NCI-H1105 (cell line): Measurements from ENCODE around the gene ADAMTS14.
"Not testable (repeated sequence)": the region's sequence is repeated elsewhere in the genome, so short reads cannot be mapped to it uniquely, and the experiment has no call there.

Experiments
- DNase-seq: peaks from one replicate; lab custom pipeline; 2025; lab: John Stamatoyannopoulos, UW

The ADAMTS14 gene

DNA sequence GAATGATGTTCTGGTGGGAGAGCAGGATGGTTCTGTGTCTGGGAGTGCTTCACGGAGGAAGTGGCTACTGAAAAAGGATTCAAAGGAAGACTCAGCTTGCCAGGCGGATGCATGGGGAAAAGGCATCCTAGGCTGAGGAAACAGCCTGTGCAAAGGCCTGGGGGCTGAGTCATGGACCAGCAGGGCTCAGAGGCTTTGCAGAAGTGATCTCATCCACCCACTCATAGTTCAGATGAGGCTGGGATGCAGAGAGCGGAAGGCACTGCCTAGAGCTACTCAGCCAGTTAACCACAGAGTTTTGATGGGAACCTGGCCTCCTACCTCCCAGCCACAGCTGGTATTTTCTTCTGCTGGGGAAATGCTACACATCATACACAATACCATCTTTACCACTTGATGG lies 15.8 kb upstream of the ADAMTS14 start:
- DNase-seq: no peak

DNA sequence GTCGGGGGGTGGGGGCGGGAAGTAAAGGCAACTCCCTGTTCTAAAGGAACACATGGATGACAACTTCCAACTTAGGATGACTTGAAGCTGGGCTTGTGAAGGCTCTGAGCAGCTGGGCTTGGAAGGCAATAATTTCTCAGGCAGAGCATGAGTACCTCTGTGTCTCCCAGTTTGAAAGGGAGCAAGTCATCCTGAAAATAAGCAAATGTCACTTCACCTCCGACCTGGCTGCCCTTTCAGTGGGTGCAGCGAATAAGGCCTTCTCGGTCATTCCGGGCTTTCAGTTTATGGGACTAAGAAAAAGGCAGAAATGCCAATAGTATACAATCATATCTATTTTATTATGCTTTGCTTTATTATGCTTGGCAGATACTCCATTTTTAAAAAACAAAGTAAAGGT lies 15.3 kb upstream of the ADAMTS14 start:
- no peak for DNase-seq

DNA sequence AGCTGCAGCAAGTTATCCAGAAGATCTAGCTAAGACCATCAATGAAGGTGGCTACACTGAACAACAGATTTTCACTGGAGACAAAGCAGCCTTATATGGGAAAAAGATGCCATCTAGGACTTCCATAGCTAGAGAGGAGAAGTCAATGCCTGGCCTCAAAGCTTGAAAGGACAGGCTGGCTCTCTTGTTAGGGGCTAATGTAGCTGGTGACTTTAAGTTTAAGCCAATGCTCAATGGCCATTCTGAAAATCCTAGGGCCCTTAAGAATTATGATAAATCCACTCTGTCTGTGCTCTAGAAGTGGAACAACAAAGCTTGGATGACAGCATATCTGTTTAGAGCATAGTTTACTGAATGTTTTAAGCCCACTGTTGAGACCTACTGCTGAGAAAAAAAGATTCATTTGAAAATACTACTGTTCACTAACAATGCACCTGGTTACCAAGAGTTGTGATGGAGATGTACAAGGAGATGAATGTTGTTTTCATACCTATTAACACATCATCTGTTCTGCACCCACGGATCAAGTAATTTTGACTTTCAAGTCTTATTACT lies 13.6 kb upstream of the ADAMTS14 start:
- DNase-seq: no peak

DNA sequence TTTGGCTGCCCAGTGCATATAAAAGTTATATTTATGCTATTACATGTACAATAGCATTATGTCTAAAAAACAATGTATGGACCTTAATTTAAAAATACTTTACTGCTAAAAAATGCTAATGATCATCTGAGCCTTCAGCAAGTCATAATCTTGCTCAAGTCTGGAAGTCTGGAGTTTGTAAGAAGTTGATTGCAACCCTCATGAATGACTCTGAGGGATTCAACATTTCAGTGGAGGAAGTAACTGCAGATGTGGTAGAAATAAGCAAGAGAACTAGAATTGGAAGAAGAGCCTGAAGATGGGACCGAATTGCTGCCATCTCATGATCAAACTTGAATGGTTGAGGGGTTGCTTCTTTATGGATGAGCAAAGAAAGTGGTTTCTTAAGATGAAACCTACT lies 13.0 kb upstream of the ADAMTS14 start:
- no peak for DNase-seq

DNA sequence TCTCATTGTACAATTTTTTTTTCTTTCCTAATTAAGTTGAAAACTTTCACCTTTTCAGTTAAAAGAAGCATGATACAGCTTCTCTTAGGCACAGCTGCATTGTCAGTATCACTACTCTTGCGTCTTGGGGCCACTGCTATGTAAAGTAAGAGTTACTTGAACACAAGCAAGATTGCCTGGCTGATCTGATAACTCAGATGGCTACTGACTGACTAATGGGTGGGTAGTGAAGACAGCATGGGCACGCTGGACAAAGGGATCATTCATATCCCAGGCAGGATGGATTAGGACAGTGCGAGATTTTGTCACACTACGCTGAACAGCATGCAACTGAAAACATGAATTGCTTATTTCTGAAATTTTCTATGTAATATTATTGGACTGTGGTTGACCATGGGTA lies 11.6 kb upstream of the ADAMTS14 start:
- DNase-seq: no peak

DNA sequence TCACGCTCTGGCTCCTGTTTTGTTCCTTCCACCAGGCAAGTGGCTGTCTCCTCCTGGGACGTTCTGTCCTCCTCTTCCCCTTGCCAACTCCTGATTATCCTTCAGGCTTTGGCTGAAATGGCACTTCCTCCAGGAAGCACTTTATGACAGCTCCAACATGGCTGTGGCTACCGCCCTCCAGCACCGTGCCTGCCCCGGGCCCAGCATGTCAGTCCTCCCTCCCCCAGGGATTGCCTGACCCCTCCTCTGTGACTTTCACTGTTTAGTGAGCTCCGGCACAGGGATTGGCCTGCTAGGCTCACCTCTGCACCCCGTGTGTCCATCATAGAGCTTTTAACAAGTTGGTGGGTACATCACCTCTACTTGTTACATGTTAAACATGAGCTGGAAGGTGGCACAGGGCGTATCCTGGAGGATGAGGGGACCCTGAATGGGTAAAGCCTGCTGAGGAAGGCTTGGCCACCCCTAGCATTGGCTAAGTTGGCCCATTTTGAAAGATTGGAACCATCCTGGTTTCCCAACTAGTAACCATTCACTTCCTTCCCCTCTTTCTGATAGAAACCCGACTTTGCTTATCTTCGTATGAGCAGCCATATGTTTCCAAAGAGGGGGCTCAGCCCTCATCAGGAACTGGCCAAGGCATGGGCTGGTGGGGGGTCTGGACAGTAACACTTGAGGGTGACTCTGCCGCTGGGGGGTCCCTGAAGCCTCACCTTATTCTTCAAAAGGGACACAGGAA lies 10.5 kb upstream of the ADAMTS14 start:
- no peak for DNase-seq

DNA sequence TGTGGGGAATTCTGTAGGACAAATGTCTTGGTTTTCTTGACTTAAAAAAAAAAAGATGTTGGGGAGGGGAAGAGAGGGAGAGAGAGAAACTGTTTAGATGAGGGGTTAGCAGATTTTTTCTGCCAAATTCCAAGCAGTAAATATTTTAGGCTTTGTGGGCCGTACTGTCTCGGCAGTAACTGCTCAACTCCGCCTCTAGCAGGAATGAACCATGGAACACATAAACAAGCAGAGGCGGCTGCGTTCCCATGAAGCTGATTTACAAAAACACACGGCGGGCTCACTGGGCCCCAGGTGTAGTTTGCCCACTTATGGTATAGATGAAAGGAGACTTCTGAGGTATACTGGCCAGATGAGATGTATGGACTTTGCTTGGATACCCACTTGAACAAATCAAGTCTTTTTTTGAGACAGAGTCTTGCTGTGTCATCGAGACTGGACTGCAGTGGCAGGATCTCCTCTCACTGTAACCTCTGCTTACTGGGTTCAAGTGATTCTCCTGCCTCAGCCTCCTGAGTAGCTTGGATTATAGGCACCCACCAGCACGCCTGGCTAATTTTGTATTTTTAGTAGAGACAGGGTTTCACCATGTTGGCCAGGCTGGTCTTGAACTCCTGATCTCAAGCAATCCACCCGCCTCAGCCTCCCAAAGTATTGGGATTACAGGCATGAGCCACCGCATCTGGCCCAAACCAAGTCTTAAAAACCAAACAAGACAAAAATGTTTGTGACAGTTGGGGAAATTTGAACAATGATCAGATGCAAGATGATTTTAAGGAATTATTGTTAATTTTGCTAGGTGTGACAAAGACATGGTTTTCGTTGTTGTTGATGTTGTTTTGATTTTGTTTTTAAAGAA lies 9.7 kb upstream of the ADAMTS14 start:
- DNase-seq: no peak

DNA sequence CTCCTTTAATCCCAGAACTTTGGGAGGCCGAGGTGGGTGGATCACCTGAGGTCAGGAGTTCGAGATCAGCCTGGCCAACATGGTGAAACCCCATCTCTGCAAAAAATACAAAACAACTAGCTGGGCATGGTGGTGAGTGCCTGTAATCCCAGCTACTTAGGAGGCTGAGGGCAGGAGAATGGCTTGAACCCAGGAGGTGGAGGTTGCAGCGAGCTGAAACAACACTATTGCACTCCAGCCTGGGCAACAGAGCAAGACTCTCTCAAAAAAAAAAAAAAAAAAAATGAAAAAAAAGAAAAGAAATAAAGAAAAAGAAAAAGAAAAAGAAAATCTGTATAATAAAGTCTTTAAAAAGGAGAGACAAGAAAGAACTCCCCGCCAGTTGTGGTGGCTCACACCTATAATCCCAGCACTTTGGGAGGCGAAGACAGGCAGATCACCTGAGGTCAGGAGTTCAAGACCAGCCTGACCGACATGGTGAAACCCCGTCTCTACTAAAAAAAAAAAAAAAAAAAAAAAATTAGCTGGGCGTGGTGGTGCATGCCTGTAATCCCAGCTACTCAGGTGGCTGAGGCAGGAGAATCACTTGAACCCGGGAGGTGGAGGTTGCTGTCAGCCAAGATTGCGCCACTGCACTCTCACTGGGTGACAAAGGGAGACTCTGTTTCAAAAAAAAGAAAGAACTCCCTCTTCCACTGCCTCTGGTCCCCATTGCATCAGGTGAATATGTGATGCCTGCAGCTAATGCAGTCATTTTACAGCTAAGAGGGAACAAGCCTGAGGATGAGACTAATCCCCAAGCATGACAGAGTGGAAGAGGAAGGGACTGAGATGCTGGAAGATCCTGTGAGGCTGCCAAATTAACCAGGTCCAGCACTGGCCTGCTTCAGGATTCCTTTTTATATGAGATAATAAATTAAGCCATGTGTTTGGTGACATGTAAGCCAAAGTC lies 8.6 kb upstream of the ADAMTS14 start:
- DNase-seq: not testable (repeated sequence)

DNA sequence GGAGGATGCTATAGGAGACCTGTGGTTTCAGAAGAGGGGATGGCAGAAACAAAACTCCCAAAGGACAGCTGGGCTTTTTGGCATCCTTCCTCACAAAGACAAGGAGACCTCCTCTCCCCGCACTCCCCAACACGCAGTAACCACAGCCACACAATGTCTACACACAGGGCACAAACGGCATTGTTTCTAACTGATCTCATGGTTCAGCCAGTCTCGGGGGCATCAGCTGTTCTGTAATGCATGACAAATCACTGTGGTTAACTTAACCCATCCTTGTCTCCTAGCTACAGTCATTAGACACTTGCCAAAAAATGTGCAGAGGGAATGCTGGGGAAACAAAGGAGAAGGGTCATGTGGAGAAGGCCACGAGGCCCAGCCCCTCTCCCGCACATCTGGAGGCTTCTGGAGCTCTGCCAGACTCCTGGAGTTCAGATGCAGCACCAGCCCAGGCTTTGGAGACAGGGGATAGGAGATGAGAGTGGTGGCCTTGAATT lies 7.6 kb upstream of the ADAMTS14 start:
- peak; percentile 26 for DNase-seq

DNA sequence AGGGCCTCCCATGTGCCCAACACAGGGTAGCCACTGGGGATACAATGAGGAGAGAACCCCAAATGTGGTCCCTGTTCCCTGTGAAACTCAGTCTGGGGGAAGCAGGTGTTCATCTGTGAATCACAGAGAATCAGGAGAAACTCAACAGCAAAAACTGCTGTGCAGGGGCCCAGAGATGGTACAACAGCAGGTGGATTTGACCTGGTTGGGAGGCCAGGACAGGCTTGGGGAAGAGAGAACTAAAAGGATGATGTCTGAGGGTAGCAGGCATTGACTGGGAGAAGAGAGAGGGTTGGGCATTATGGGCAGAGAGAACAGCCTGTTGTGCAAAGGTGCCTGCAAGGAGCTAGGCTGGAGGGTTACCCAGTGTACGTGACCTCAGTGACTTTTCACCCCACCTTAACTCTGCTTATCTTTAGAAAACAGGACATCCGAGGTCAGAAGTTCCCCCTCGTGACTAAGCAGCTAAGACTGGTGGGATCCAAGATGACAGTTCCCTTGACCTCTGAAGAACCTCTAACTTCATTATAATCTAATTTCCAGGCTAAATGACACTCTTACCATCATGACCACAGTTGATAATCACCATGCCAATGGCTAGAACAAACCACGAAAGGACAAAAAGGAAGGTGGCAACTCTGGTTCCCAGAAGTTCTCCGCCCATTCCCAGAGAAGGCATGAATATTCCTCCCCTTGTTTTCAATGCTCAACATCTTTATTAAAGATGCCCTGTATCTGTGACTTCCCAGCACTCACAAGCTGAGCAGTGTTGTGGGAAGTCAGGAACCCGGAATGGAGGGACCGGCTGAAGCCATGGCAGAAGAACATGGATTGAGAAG lies 5.1 kb upstream of the ADAMTS14 start:
- no peak for DNase-seq

DNA sequence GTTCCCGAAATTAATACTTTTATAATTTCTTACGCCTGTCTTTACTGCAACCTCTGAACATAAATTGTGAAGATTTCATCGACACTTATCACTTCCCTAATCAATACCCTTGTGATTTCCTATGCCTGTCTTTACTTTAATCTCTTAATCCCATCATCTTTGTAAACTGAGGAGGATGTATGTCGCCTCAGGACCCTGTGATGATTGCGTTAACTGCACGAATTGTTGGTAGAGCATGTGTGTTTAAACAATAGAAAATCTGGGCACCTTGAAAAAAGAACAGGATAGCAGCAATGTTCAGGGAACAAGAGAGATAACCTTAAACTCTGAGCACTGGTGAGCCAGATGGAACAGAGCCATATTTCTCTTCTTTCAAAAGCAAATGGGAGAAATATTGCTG lies 4.5 kb upstream of the ADAMTS14 start:
- DNase-seq: not testable (repeated sequence)

DNA sequence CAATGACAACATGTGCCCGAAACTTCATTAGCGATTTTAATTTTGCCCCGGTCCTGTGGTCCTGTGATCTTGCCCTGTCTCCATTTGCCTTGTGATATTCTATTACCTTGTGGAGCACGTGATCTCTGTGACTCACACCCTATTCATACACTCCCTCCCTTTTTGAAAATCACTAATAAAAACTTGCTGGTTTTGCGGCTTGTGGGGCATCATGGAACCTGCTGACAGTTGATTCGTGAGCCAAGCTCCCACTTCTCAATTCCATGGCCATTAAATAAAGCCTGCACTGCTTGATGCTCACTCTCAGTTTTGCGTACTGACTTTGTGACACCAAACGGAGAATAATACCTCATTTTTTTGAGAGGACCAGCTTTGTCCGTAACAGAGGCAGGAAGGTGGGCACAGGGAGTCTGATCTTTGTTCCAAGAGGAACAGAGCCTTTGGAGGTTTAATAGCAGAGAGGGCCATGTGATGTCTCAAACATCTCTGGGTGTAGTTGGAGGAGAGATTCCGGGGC lies 3.8 kb upstream of the ADAMTS14 start:
- no peak for DNase-seq

DNA sequence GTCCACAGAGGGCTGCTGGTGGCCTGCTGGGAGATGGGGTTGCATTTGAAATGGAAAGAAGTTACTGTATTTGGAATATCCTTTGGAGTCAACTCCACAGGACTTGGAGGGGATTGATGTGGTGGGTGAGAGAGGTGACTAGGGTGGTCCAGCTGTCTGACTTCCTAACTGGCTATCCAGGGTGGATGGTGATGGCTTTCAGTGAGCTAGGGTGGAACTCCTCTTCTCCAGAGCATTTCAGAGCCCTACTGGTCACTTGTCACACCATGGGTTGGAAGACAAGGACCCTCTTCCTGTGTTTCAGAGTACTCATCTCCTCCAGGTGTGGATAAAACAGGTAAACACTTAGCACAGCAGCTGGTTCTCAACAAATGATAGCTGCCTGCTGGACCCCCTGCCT lies 3.3 kb upstream of the ADAMTS14 start:
- no peak for DNase-seq

DNA sequence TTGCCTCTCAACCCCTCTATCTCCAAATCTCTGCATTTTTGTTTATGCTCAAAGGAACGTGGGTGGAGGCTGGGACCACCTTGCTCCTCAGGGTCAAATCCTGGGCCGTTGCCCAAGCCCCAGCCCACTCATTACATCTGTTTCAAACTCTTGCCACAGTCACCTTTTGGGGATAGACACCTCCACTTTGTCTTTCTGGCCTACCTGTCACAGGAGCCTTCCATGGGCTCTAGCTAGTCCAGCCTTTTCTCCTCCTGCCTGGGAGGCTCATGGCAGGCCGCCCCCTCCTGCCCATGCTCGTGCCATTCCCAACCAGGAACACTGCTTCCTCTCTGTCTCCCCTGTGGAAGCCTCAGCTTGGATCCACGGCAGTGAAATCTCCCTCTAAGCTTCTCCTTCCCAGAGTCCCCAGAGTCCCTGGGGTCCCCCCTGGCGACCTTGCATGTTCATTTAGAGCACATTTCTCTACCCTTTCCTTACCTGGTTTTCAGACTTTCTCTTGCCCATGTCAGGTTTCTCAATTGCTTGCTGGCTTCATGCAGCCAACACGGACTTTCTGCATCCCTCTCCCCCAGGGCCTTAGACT lies 2.5 kb upstream of the ADAMTS14 start:
- DNase-seq: no peak

DNA sequence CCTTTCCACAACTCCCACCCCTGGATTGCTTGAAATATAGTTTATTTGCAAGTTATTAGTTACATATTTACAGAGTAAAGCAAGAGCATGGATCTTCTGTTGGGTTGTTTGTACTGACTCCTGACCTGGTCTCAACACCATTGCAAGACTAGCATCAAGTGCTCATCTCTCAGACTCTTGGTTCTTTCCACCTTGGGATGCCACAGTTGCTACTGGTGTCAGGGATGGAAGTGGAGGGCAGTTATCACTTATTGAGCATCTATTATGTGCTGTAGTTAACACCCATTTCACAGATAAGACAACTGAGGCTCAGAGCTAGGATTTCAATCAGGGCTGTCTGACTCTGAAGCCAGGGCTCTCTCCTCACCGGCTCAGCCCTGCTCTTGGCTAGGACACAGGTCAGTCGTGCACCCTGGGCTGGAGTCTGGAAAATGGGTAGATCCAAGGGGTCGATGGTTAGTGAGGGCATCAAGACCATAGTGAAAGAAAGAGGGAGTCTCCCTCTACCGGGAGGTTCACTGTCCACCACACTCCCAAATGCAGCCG lies 614 bp upstream of the ADAMTS14 start:
- DNase-seq: no peak

DNA sequence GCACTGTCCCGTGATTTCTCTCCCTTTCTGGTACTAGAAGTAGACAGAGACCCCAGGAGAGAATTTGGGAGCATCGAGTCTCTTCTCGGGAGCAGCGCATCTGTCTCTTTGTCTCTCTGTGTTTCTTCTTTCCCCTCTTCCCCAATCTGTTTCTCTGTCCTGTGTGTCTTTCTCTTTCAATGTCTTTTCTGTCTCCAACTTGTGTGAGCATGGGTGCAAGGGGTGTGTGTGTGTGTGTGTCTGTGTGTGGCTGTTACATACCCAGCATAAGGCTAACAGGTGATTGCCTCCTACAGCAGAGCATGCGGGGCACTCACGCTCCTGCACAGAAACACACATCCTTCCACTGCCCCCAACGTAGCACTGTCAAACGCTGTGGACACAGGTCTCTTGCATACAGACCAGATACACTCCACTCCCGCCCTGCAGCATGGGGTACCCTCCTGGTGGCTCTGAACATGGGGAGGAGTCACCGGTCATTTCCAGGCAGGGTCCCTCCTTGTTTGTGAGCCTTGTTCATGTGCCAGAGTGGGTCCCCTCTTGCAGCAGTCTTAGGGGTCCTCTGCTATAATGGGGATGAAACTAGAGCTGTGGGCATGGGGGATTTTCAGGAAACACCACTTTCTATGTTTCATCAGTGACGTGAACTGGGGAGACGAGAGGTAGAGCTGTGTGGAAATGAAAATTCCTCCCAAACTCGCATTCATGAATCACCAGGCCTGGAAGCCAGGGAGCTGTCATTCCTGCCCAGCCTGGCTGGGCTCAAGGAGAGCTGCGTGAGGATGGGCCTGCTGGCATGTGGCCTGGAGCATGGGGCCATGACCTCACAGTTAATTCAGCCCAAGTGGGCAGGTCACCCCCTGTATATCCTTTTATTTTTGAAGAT lies 980 bp downstream of the ADAMTS14 start:
- DNase-seq: no peak

DNA sequence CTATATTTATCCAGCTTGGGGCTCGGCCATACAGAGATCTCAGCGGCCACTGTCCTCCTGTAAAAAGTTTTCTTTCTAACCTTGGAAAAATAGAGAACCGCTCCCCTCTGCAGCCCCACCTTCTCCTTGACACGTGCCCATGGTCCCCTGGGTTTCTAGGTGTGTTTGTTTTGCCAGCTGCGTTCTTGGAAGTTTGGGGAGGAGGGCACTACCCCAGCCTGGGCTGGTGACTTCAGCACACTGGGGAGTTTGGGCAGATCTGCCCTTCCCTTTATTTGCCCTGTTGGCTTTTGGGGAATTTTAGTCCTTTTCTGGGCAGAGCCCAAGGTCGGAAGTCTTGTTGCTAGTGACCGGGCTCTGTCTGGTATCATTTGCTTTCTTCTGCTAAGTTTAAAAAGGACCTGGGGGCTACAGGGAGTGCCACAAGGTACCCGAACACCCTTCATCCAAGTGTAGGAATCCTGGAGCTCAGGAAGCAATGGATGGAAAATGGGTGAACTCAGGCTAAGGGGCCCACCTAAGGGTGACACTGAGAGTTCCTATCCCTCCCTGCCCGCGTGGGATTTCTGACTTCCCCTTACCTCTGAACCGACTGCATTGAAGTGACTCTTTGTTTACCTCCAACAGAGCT lies 1.7 kb downstream of the ADAMTS14 start:
- DNase-seq: no peak
